Body of pancreas (tissue), 4 donors: ENCODE measurements around the gene ACTA2.

ENCODE experiments used
- CTCF ChIP-seq, 7 experiments: fragments of 450-650 bp in 4 of 7; fragments of 200-600 bp in 3 of 7; sonication (generic) in 3 of 7; IDR thresholded peaks; one replicate each; pipeline ENCODE4 v1.5.1; 2016 to 2019; ENCODE audit warnings: antibody characterized with exemption in 7 of 7
- POLR2A ChIP-seq, 3 donors: fragments of 450-650 bp; IDR thresholded peaks; one replicate each; pipeline ENCODE4 v1.6.1; 2016; ENCODE audit warnings: antibody characterized with exemption in 3 of 3, mild to moderate bottlenecking in 2 of 3

- TF ChIP-seq CTCF (IDR thresholded peaks at IDR 0.05) (no peak), POLR2A (IDR thresholded peaks at IDR 0.05) (no peak)
Observed at GRCh38 chr10:88979603-88980002, 27.0 kb upstream of the ACTA2 start.
